Activated naive CD4-positive, alpha-beta T cell (primary cell): ENCODE measurements around the gene AGAP3.

Experiments used
- DNase-seq, 4 experiments: peaks; one replicate each; lab custom pipeline; 2025; lab: John Stamatoyannopoulos, UW

Gene AGAP3

GRCh38 chr7:151124481-151124880 is 38.2 kb downstream of the AGAP3 start:
- no peak for DNase-seq

GRCh38 chr7:151124899-151125399 is 38.7 kb downstream of the AGAP3 start:
- no peak for DNase-seq

GRCh38 chr7:151125470-151125845 is 39.2 kb downstream of the AGAP3 start:
- no peak for DNase-seq

GRCh38 chr7:151125846-151126481 is 39.7 kb downstream of the AGAP3 start:
- DNase-seq = no peak

- DNase-seq = no peak
These were observed 40.3 kb downstream of the AGAP3 start for GRCh38 chr7:151126491-151127137.

GRCh38 chr7:151128144-151128543 is 41.9 kb downstream of the AGAP3 start:
- no peak for DNase-seq

GRCh38 chr7:151128716-151129115 is 42.4 kb downstream of the AGAP3 start:
- DNase-seq = no peak

- DNase-seq = no peak
These were observed 43.1 kb downstream of the AGAP3 start for GRCh38 chr7:151129117-151129959.

- DNase-seq = no peak
These were observed 43.8 kb downstream of the AGAP3 start for GRCh38 chr7:151129960-151130591.

- no peak for DNase-seq
These were observed 44.5 kb downstream of the AGAP3 start for GRCh38 chr7:151130741-151131157.

GRCh38 chr7:151131224-151131591 is 44.9 kb downstream of the AGAP3 start:
- no peak for DNase-seq

- no peak for DNase-seq
These were observed 45.5 kb downstream of the AGAP3 start for GRCh38 chr7:151131592-151132293.

- no peak for DNase-seq
These were observed 46.4 kb downstream of the AGAP3 start for GRCh38 chr7:151132461-151133205.

- no peak for DNase-seq
These were observed 47.2 kb downstream of the AGAP3 start for GRCh38 chr7:151133266-151133985.

GRCh38 chr7:151133986-151134742 is 47.9 kb downstream of the AGAP3 start:
- no peak for DNase-seq

- DNase-seq = no peak
These were observed 48.7 kb downstream of the AGAP3 start for GRCh38 chr7:151134743-151135524.

- no peak for DNase-seq
These were observed 49.2 kb downstream of the AGAP3 start for GRCh38 chr7:151135525-151135845.

- DNase-seq = no peak
These were observed 49.9 kb downstream of the AGAP3 start for GRCh38 chr7:151135866-151136843.
